ENCODE measurements around the gene PPP1CA. TPM values are rescaled to one million over a fixed set of nuclear protein-coding genes. Genes with fewer than 3 reads are reported as not detected.

The PPP1CA gene
- total and polyA plus RNA-seq, 2 donors (not counting 1 experiment from before 2014, with no cell fraction given) = 218 to 251 TPM

DNA sequence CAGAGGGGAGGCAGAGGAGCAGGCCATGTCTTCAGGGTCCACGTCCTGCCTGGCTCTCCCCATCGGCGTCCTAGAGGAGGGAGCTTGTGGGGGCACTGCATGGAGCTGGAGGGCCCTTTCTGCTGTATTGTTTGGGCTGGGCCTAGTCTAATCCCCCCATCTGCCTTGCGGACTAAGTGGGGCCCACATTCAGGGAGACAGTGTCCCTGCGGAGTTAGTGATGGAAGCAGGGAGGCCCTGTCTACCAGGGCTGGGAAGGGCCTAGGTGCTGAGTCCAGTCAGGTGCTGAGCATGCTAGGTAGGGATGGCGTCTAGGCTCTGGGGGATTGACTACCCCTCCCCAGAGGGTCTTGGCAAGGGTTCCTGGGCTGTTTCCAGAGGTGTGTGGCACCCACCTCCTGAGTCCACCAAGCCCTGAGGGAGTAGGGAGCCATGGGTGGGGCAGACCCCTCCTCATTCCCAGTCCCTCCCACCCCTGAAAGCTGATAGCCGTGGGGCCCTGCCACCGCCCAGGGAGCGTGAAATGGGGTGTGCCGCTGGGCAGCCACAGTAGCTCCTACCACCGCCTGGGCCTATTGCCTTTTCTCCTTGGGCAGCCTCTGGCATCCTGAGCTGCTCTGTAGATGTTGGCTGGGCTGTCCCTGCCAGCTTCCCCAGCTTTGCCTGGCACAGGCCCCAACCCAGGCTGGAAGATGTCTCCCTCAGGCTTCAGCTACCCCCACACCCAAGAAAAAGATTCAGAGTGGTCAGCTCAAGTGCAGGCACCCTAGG, 46.5 kb downstream of the PPP1CA start:
- peak overlapping the region; percentile 94 to 96 for H3K27ac ChIP-seq (ENCODE audit: low read length in 2 of 2)
- 89% methylated on average over 11 of the region's 11 CpGs for WGBS (ENCODE audit: insufficient coverage)

More for the DNA sequence above, 46.5 kb downstream of the PPP1CA start:
- Histone ChIP-seq H3K9me3 (ENCODE audit: control extremely low read depth in 1 of 3, control insufficient read depth in 2 of 3, insufficient read depth in 1 of 3, low read length in 2 of 3) (no peaks in the 10 kb centered on the region), H3K4me1 (ENCODE audit: control insufficient read depth in 2 of 2, insufficient read depth in 2 of 2, low read length in 2 of 2) (peaks cover 63 to 73% of the 10 kb centered on the region in 2 donors), H3K4me2 (replicated peaks; ENCODE audit: low read depth, low read length, poor library complexity, severe bottlenecking) (peak overlapping the region; percentile 97), H3K27me3 (replicated peaks in 1 of 4; ENCODE audit: control extremely low read depth in 1 of 4, control insufficient read depth in 3 of 4, insufficient read depth in 4 of 4, low read length in 3 of 4) (no peaks in the 10 kb centered on the region), H3K4me3 (ENCODE audit: control extremely low read depth in 1 of 5, extremely low read depth in 1 of 5, insufficient read depth in 1 of 5, low read depth in 2 of 5, low read length in 4 of 5) (no peak overlapping the region), H2AFZ (ENCODE audit: insufficient read depth, low read depth, low read length, poor library complexity, severe bottlenecking) (no peak overlapping the region), H3K36me3 (replicated peaks in 1 of 2; ENCODE audit: control extremely low read depth in 1 of 2, control insufficient read depth in 1 of 2, extremely low read depth in 1 of 2, insufficient read depth in 2 of 2, low read length in 1 of 2) (peaks cover 0 to 9% of the 10 kb centered on the region in 2 experiments), H3K79me2 (ENCODE audit: control insufficient read depth, insufficient read depth, low read length) (peaks cover 71% of the 10 kb centered on the region), H4K20me1 (ENCODE audit: control insufficient read depth, insufficient read depth, low read length, poor library complexity, severe bottlenecking) (peaks cover 20% of the 10 kb centered on the region), H3K9ac (ENCODE audit: low read length) (no peak overlapping the region)
- Mint-ChIP-seq H3K9me3 (ENCODE audit: insufficient read depth) (no peaks in the 10 kb centered on the region), H3K27ac (peak overlapping the region; percentile 100), H3K4me3 (peak overlapping the region; percentile 96), H3K4me1 (peaks cover 77% of the 10 kb centered on the region), H3K27me3 (no peaks in the 10 kb centered on the region)
- ATAC-seq (ENCODE audit: low read depth) (no peak), DNase-seq (no peak)
- TF ChIP-seq, protein P1, sequence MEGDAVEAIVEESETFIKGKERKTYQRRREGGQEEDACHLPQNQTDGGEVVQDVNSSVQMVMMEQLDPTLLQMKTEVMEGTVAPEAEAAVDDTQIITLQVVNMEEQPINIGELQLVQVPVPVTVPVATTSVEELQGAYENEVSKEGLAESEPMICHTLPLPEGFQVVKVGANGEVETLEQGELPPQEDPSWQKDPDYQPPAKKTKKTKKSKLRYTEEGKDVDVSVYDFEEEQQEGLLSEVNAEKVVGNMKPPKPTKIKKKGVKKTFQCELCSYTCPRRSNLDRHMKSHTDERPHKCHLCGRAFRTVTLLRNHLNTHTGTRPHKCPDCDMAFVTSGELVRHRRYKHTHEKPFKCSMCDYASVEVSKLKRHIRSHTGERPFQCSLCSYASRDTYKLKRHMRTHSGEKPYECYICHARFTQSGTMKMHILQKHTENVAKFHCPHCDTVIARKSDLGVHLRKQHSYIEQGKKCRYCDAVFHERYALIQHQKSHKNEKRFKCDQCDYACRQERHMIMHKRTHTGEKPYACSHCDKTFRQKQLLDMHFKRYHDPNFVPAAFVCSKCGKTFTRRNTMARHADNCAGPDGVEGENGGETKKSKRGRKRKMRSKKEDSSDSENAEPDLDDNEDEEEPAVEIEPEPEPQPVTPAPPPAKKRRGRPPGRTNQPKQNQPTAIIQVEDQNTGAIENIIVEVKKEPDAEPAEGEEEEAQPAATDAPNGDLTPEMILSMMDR (IDR thresholded peaks at IDR 0.05) = no peak
- no peak for TF ChIP-seq EZH2 (IDR thresholded peaks at IDR 0.05; ENCODE audit: borderline replicate concordance, insufficient read depth, low read depth, low read length, poor library complexity, severe bottlenecking)
- ChIA-PET POLR2A (interaction anchor here (0.6 to 9.0 kb wide), 7 partner anchors 10 to 79 kb away, joined by 4 to 323 read pairs (median 7); partner anchors contain the start of genes CLCF1 and RAD9A), CTCF (interaction anchor here (0.5 to 42.2 kb wide), 8 partner anchors 0 to 274 kb away, joined by 3 to 2379 read pairs (median 10); partner anchors contain the start of genes CLCF1, PITPNM1, POLD4 and PPP1CA)
- intact Hi-C loops (cut with micrococcal nuclease) = loop anchor here (10.0 kb wide), 1 partner anchor 450 kb away; no protein-coding TSS in a partner anchor

Data from B cell (primary cell).